H1 (cell line): ENCODE results near the gene FIG4. TPM values are rescaled to one million over a fixed set of nuclear protein-coding genes. Genes with fewer than 3 reads are reported as not detected.

Source experiments
- CTCF ChIA-PET: fragments of 300-600 bp; sonication (Branson Sonifier 250); formaldehyde crosslinking; loops from one replicate; lab custom pipeline; 2021; ENCODE audit not compliant: partially characterized antibody; lab: Charles Lee
- POLR2A ChIA-PET: fragments of 300-600 bp; sonication (Branson Sonifier 250); formaldehyde crosslinking; loops from one replicate; lab custom pipeline; 2021; ENCODE audit warnings: inconsistent platforms; ENCODE audit not compliant: partially characterized antibody; lab: Charles Lee
- DNase-seq, 2 experiments: peaks; one replicate each; pipeline versions ENCODE4 v3.0.0 to v3.0.0-alpha.2; 2010 to 2022; ENCODE audit warnings: low spot score in 2 of 2, low read depth in 1 of 2, mixed read lengths in 1 of 2
- FAIRE-seq: peaks from 2 replicates; lab custom pipeline; 2011; peaks lifted over from hg19 to GRCh38; lab: Jason Lieb, UNC
- H2AFZ ChIP-seq: 2 replicates; pipeline ENCODE4 v1.8.1; 2012; ENCODE audit warnings: low read length, inconsistent platforms
- H2AK5ac ChIP-seq: 2 replicates; pipeline ENCODE4 v1.6.1; 2013; ENCODE audit warnings: low read depth, low read length
- H2BK120ac ChIP-seq: replicated peaks from 2 replicates; pipeline ENCODE3; 2013; ENCODE audit warnings: low read depth, low read length, inconsistent platforms
- H2BK12ac ChIP-seq: 2 replicates; pipeline ENCODE4 v1.6.1; 2013; ENCODE audit warnings: low read depth, low read length
- H2BK15ac ChIP-seq: 2 replicates; pipeline ENCODE4 v1.6.1; 2013; ENCODE audit warnings: low read length
- H2BK20ac ChIP-seq: 2 replicates; pipeline ENCODE4 v1.6.1; 2013; ENCODE audit warnings: low read length
- H2BK5ac ChIP-seq: 2 replicates; pipeline ENCODE4 v1.6.1; 2013; ENCODE audit warnings: low read depth, low read length
- H3K14ac ChIP-seq: 2 replicates; pipeline ENCODE4 v1.6.1; 2013; ENCODE audit warnings: inconsistent platforms; ENCODE audit not compliant: insufficient read length
- H3K18ac ChIP-seq: 2 replicates; pipeline ENCODE4 v1.6.1; 2013; ENCODE audit warnings: low read length; ENCODE audit errors: extremely low read depth
- H3K23ac ChIP-seq: 2 replicates; pipeline ENCODE4 v1.6.1; 2013; ENCODE audit warnings: inconsistent platforms; ENCODE audit not compliant: insufficient read length
- H3K23me2 ChIP-seq: 2 replicates; pipeline ENCODE4 v1.6.1; 2013; ENCODE audit warnings: low read depth, low read length
- H3K27ac ChIP-seq: 2 replicates; pipeline ENCODE4 v1.6.1; 2011; ENCODE audit warnings: low read depth, low read length, inconsistent platforms
- H3K27me3 ChIP-seq, 4 experiments: replicated peaks in 1 of 4; 1 replicate in 1 of 4; 2 replicates in 3 of 4; pipeline versions ENCODE4 v1.6.1 to v1.8.1; 2011 to 2013; ENCODE audit warnings: low read length in 3 of 4, mild to moderate bottlenecking in 3 of 4, inconsistent platforms in 2 of 4, mixed read lengths in 2 of 4, moderate library complexity in 1 of 4; ENCODE audit not compliant: control insufficient read depth in 3 of 4, insufficient read depth in 3 of 4; ENCODE audit errors: extremely low read depth in 1 of 4
- H3K36me3 ChIP-seq, 4 experiments: 2 replicates each; pipeline versions ENCODE4 v1.6.1 to v1.8.1; 2011 to 2013; ENCODE audit warnings: mild to moderate bottlenecking in 4 of 4, low read length in 3 of 4, moderate library complexity in 2 of 4, control low read depth in 1 of 4, inconsistent platforms in 1 of 4; ENCODE audit not compliant: insufficient read depth in 4 of 4, control insufficient read depth in 2 of 4
- H3K4ac ChIP-seq: replicated peaks from 2 replicates; pipeline ENCODE3; 2013; ENCODE audit warnings: low read length, low read depth, mixed read lengths, inconsistent platforms; ENCODE audit not compliant: insufficient read length
- H3K4me1 ChIP-seq, 4 experiments: replicated peaks in 1 of 4; 1 replicate in 1 of 4; 2 replicates in 3 of 4; pipeline versions ENCODE4 v1.6.1 to v1.8.1; 2011 to 2013; ENCODE audit warnings: low read length in 3 of 4, inconsistent platforms in 2 of 4, mixed read lengths in 1 of 4; ENCODE audit not compliant: insufficient read depth in 4 of 4, control insufficient read depth in 3 of 4
- H3K4me2 ChIP-seq, 2 experiments: 2 replicates each; pipeline versions ENCODE4 v1.6.1 to v1.8.1; 2011 to 2013; ENCODE audit warnings: low read depth in 2 of 2, low read length in 2 of 2, control low read depth in 1 of 2, inconsistent platforms in 1 of 2, mild to moderate bottlenecking in 1 of 2; ENCODE audit not compliant: insufficient read depth in 1 of 2
- H3K4me3 ChIP-seq, 4 experiments: fragments of 200-600, 300-600 bp in 1 of 4; sonication (generic), shearing (Covaris generic), sonication (Bioruptor Twin) in 1 of 4; 2 replicates each; pipeline versions ENCODE4 v1.5.1 to v1.8.1; 2011 to 2016; ENCODE audit warnings: low read length in 4 of 4, low read depth in 3 of 4, control low read depth in 2 of 4, inconsistent platforms in 2 of 4, mild to moderate bottlenecking in 2 of 4, mixed read lengths in 1 of 4, moderate library complexity in 1 of 4; ENCODE audit not compliant: insufficient read depth in 2 of 4; ENCODE audit errors: extremely low read depth in 1 of 4
- H3K56ac ChIP-seq: replicated peaks from 2 replicates; pipeline ENCODE3; 2013; ENCODE audit warnings: low read depth, mild to moderate bottlenecking, mixed read lengths, low read length, inconsistent platforms; ENCODE audit not compliant: insufficient read length
- H3K79me1 ChIP-seq: 2 replicates; pipeline ENCODE4 v1.6.1; 2013; ENCODE audit warnings: low read depth, low read length, control low read depth
- H3K79me2 ChIP-seq, 2 experiments: 2 replicates each; pipeline versions ENCODE4 v1.6.1 to v1.8.1; 2012 to 2013; ENCODE audit warnings: low read length in 2 of 2, mild to moderate bottlenecking in 2 of 2, inconsistent platforms in 1 of 2; ENCODE audit not compliant: insufficient read depth in 2 of 2, control insufficient read depth in 1 of 2
- H3K9ac ChIP-seq, 4 experiments: replicated peaks in 1 of 4; 1 replicate in 1 of 4; 2 replicates in 3 of 4; pipeline versions ENCODE4 v1.6.1 to v1.8.1; 2011 to 2013; ENCODE audit warnings: low read depth in 3 of 4, low read length in 3 of 4, control low read depth in 2 of 4, mild to moderate bottlenecking in 2 of 4, moderate library complexity in 2 of 4, inconsistent platforms in 1 of 4; ENCODE audit errors: extremely low read depth in 1 of 4
- H3K9me3 ChIP-seq, 2 experiments: 2 replicates each; pipeline versions ENCODE4 v1.6.1 to v1.8.1; 2012 to 2013; ENCODE audit warnings: mild to moderate bottlenecking in 2 of 2, moderate library complexity in 2 of 2, control low read depth in 1 of 2, inconsistent platforms in 1 of 2, low read depth in 1 of 2, low read length in 1 of 2, mixed read lengths in 1 of 2; ENCODE audit not compliant: insufficient read depth in 2 of 2
- H4K20me1 ChIP-seq, 2 experiments: replicated peaks in 1 of 2; 2 replicates each; pipeline versions ENCODE3 to v1.8.1; 2011 to 2013; ENCODE audit warnings: inconsistent platforms in 2 of 2, low read length in 2 of 2, mild to moderate bottlenecking in 1 of 2; ENCODE audit not compliant: insufficient read depth in 2 of 2, control insufficient read depth in 1 of 2
- H4K5ac ChIP-seq: 2 replicates; pipeline ENCODE4 v1.6.1; 2013; ENCODE audit warnings: low read length, low read depth, mixed read lengths, inconsistent platforms; ENCODE audit not compliant: insufficient read length
- H4K8ac ChIP-seq: 2 replicates; pipeline ENCODE4 v1.8.0; 2013; ENCODE audit warnings: mild to moderate bottlenecking, moderate library complexity, low read length, inconsistent platforms; ENCODE audit not compliant: insufficient read depth; ENCODE audit errors: extremely low read depth
- H4K91ac ChIP-seq: replicated peaks from 2 replicates; pipeline ENCODE3; 2013; ENCODE audit warnings: low read length, mixed read lengths, inconsistent platforms; ENCODE audit not compliant: insufficient read length
- ATF3 ChIP-seq: IDR thresholded peaks from 2 replicates; pipeline ENCODE4 v1.6.1; 2011; ENCODE audit warnings: low read depth, mild to moderate bottlenecking, low read length; ENCODE audit not compliant: insufficient read depth
- CBX5 ChIP-seq: fragments of 300-800, 300-1000 bp; sonication (generic); IDR thresholded peaks from 2 replicates; pipeline ENCODE4 v1.7.1; 2016; ENCODE audit warnings: antibody characterized with exemption, low read length, low read depth
- CBX8 ChIP-seq: fragments of 300-800, 300-1000 bp; sonication (generic); IDR thresholded peaks from 2 replicates; pipeline ENCODE4 v1.7.1; 2016; ENCODE audit warnings: low read depth, low read length, borderline replicate concordance
- CHD1 ChIP-seq: IDR thresholded peaks from 2 replicates; pipeline ENCODE4 v1.6.1; 2012; ENCODE audit warnings: low read depth, low read length, improper control_type of control experiment
- EZH2 ChIP-seq: fragments of 200-600 bp; sonication (generic); IDR thresholded peaks from 2 replicates; pipeline ENCODE4 v1.7.1; 2012; ENCODE audit warnings: low read depth, mild to moderate bottlenecking, moderate library complexity, low read length, inconsistent platforms; ENCODE audit not compliant: severe bottlenecking
- FOSL1 ChIP-seq: IDR thresholded peaks from 2 replicates; pipeline ENCODE4 v1.6.1; 2011; ENCODE audit warnings: mild to moderate bottlenecking, low read depth, low read length, moderate library complexity; ENCODE audit not compliant: insufficient read depth
- GTF2F1 ChIP-seq: IDR thresholded peaks from 2 replicates; pipeline ENCODE4 v1.6.1; 2012; ENCODE audit warnings: low read depth, low read length, improper control_type of control experiment, borderline replicate concordance
- JUND ChIP-seq: IDR thresholded peaks from 2 replicates; pipeline ENCODE4 v1.6.1; 2011; ENCODE audit warnings: mild to moderate bottlenecking, improper control_type of control experiment, low read length
- MAX ChIP-seq: IDR thresholded peaks from 2 replicates; pipeline ENCODE4 v1.6.1; 2012; ENCODE audit warnings: inconsistent platforms
- SIRT6 ChIP-seq: IDR thresholded peaks from one replicate; pipeline ENCODE4 v1.7.1; 2012; ENCODE audit warnings: low read length, inconsistent platforms
- SP4 ChIP-seq: IDR thresholded peaks from 2 replicates; pipeline ENCODE4 v1.6.1; 2012; ENCODE audit warnings: low read length, inconsistent platforms
- SRF ChIP-seq: IDR thresholded peaks from 2 replicates; pipeline ENCODE4 v1.6.1; 2011; ENCODE audit warnings: mild to moderate bottlenecking, low read depth, low read length, moderate library complexity
- SUZ12 ChIP-seq: fragments of 200-600 bp; sonication (generic); IDR thresholded peaks from 2 replicates; pipeline ENCODE4 v1.6.1; 2012; ENCODE audit warnings: mild to moderate bottlenecking, inconsistent platforms, low read length, moderate library complexity, mixed read lengths
- TAF1 ChIP-seq: IDR thresholded peaks from 2 replicates; pipeline ENCODE4 v1.6.1; 2011; ENCODE audit warnings: mild to moderate bottlenecking, low read depth, low read length
- polyA plus RNA-seq, 7 experiments: library from polyadenylated mRNA; depleted of rRNA in 3 of 7; stranded (reverse) in 5 of 7; unstranded in 2 of 7; fragments of >200 nt in 5 of 7; fragments of 200-250 nt in 2 of 7; gene quantifications; 1 replicate in 5 of 7; 2 replicates in 1 of 7; 4 replicates in 1 of 7; pipeline versions ENCODE4 v1.2.1 to v1.2.3, GENCODE V29; 2011 to 2013; ENCODE audit warnings: missing spikeins in 2 of 7, mixed read lengths in 2 of 7
- total RNA-seq: library from RNA; stranded (reverse); fragmentation: NEBNext Ultra II Directional; extraction: Animal tissue kit (Norgen Biotek cat#: 25700); gene quantifications from 2 replicates; pipeline ENCODE4 v1.2.1, GENCODE V29; 2021

The FIG4 gene
- total and polyA plus RNA-seq, 2 of the 8 experiments (the other 6 are each of a cell fraction or from before 2014, with no cell fraction given): 11.8 to 21.9 TPM

- H3K18ac ChIP-seq: no peak overlapping the region
- H2BK12ac ChIP-seq: no peak overlapping the region
- no peak overlapping the region for H2BK120ac ChIP-seq
- peaks cover 6% of the 10 kb centered on the region for H3K23me2 ChIP-seq
- H3K4ac ChIP-seq: no peak overlapping the region
- H3K36me3 ChIP-seq: peaks cover 0 to 10% (median 1%) of the 10 kb centered on the region in 4 experiments; a peak in 4 of 8 replicates
- H3K4me3 ChIP-seq: no peak overlapping the region
- FAIRE-seq: no peak
- no peak for DNase-seq
- H3K27ac ChIP-seq: no peak overlapping the region
- H3K56ac ChIP-seq: no peak overlapping the region
- no peaks in the 10 kb centered on the region for H3K79me1 ChIP-seq
- no peak overlapping the region for H4K8ac ChIP-seq
- no peak overlapping the region for H2AFZ ChIP-seq
- H2BK5ac ChIP-seq: no peak overlapping the region
- H2AK5ac ChIP-seq: no peak overlapping the region
- no peak overlapping the region for H3K14ac ChIP-seq
- no peak overlapping the region for H2BK15ac ChIP-seq
- peaks cover 0 to 2% (median 0%) of the 10 kb centered on the region in 4 experiments; a peak in 1 of 7 replicates for H3K4me1 ChIP-seq
- H3K9me3 ChIP-seq: no peaks in the 10 kb centered on the region; a peak in 1 of 4 replicates
- CTCF ChIA-PET: interaction anchor here (0.7 to 1.7 kb wide), 5 partner anchors 11 to 361 kb away, joined by 3 to 6 read pairs (median 3); no protein-coding TSS in a partner anchor
- no peak overlapping the region for H3K23ac ChIP-seq
- H3K9ac ChIP-seq: no peak overlapping the region
- H4K91ac ChIP-seq: no peak overlapping the region
- peaks cover 0 to 35% of the 10 kb centered on the region in 2 experiments; a peak in 2 of 4 replicates for H3K79me2 ChIP-seq
- POLR2A ChIA-PET: no interaction called here
- H4K5ac ChIP-seq: no peak overlapping the region
- H3K27me3 ChIP-seq: no peaks in the 10 kb centered on the region
- no peak overlapping the region for H3K4me2 ChIP-seq
- TF ChIP-seq CBX5: no peak
- TF ChIP-seq TAF1: no peak
- TF ChIP-seq ATF3: no peak
- TF ChIP-seq GTF2F1: no peak
- TF ChIP-seq CHD1: no peak
- no peak for TF ChIP-seq EZH2
- no peak for TF ChIP-seq SP4
- no peak for TF ChIP-seq SUZ12
- TF ChIP-seq CBX8: no peak
- TF ChIP-seq SRF: no peak
- TF ChIP-seq SIRT6: no peak
- no peak for TF ChIP-seq MAX
- TF ChIP-seq FOSL1: no peak
- no peak for TF ChIP-seq JUND
- no peak overlapping the region for H2BK20ac ChIP-seq
- peaks cover 0 to 1% of the 10 kb centered on the region in 2 experiments for H4K20me1 ChIP-seq
Measured at GRCh38 chr6:109693111-109693510, 2.0 kb downstream of the FIG4 start.
